Measurements from ENCODE around the gene SPARC. TPM values are rescaled to one million over a fixed set of nuclear protein-coding genes. Genes with fewer than 3 reads are reported as not detected.

Gene SPARC
- total RNA-seq, 1 donor from 2014 or later, result 1,214 TPM

- Mint-ChIP-seq H3K36me3 (ENCODE audit: low read depth, unreplicated experiment) (no peaks in the 10 kb centered on the region), H3K27ac (ENCODE audit: unreplicated experiment) (no peak overlapping the region), H3K9me3 (ENCODE audit: unreplicated experiment) (no peaks in the 10 kb centered on the region), H3K27me3 (ENCODE audit: unreplicated experiment) (peaks cover 2% of the 10 kb centered on the region), H3K4me3 (ENCODE audit: unreplicated experiment) (no peak overlapping the region), H3K4me1 (ENCODE audit: unreplicated experiment) (peaks cover 2% of the 10 kb centered on the region)
- DNase-seq (ENCODE audit: low spot score), result no peak
- no peak for TF ChIP-seq CTCF (IDR thresholded peaks at IDR 0.05; ENCODE audit: unreplicated experiment)
Measured at GRCh38 chr5:151632941-151633340, 53.8 kb downstream of the SPARC start.

GRCh38 chr5:151632524-151632923 is 54.2 kb downstream of the SPARC start:
- H3K4me3 Mint-ChIP-seq (ENCODE audit: unreplicated experiment), result no peak overlapping the region
- H3K36me3 Mint-ChIP-seq (ENCODE audit: low read depth, unreplicated experiment), result no peaks in the 10 kb centered on the region
- H3K27ac Mint-ChIP-seq (ENCODE audit: unreplicated experiment), result no peak overlapping the region
- no peak for TF ChIP-seq CTCF (IDR thresholded peaks at IDR 0.05; ENCODE audit: unreplicated experiment)
- peaks cover 2% of the 10 kb centered on the region for H3K27me3 Mint-ChIP-seq (ENCODE audit: unreplicated experiment)
- no peaks in the 10 kb centered on the region for H3K4me1 Mint-ChIP-seq (ENCODE audit: unreplicated experiment)
- no peak for DNase-seq (ENCODE audit: low spot score)
- no peaks in the 10 kb centered on the region for H3K9me3 Mint-ChIP-seq (ENCODE audit: unreplicated experiment)

GRCh38 chr5:151631941-151632340 is 54.8 kb downstream of the SPARC start:
- H3K4me1 Mint-ChIP-seq (ENCODE audit: unreplicated experiment), result no peaks in the 10 kb centered on the region
- H3K27me3 Mint-ChIP-seq (ENCODE audit: unreplicated experiment), result peaks cover 2% of the 10 kb centered on the region
- no peaks in the 10 kb centered on the region for H3K9me3 Mint-ChIP-seq (ENCODE audit: unreplicated experiment)
- TF ChIP-seq CTCF (IDR thresholded peaks at IDR 0.05; ENCODE audit: unreplicated experiment), result no peak
- DNase-seq (ENCODE audit: low spot score), result no peak
- no peak overlapping the region for H3K27ac Mint-ChIP-seq (ENCODE audit: unreplicated experiment)
- no peaks in the 10 kb centered on the region for H3K36me3 Mint-ChIP-seq (ENCODE audit: low read depth, unreplicated experiment)
- no peak overlapping the region for H3K4me3 Mint-ChIP-seq (ENCODE audit: unreplicated experiment)

GRCh38 chr5:151630088-151630487 is 56.6 kb downstream of the SPARC start:
- no peaks in the 10 kb centered on the region for H3K36me3 Mint-ChIP-seq (ENCODE audit: low read depth, unreplicated experiment)
- DNase-seq (ENCODE audit: low spot score), result no peak
- H3K4me1 Mint-ChIP-seq (ENCODE audit: unreplicated experiment), result no peaks in the 10 kb centered on the region
- no peak overlapping the region for H3K27ac Mint-ChIP-seq (ENCODE audit: unreplicated experiment)
- no peaks in the 10 kb centered on the region for H3K9me3 Mint-ChIP-seq (ENCODE audit: unreplicated experiment)
- no peak for TF ChIP-seq CTCF (IDR thresholded peaks at IDR 0.05; ENCODE audit: unreplicated experiment)
- no peak overlapping the region for H3K4me3 Mint-ChIP-seq (ENCODE audit: unreplicated experiment)
- H3K27me3 Mint-ChIP-seq (ENCODE audit: unreplicated experiment), result peaks cover 2% of the 10 kb centered on the region

- no peak for DNase-seq (ENCODE audit: low spot score)
- Mint-ChIP-seq H3K4me3 (ENCODE audit: unreplicated experiment) (no peak overlapping the region), H3K9me3 (ENCODE audit: unreplicated experiment) (no peaks in the 10 kb centered on the region), H3K36me3 (ENCODE audit: low read depth, unreplicated experiment) (no peaks in the 10 kb centered on the region), H3K27me3 (ENCODE audit: unreplicated experiment) (peaks cover 2% of the 10 kb centered on the region), H3K4me1 (ENCODE audit: unreplicated experiment) (no peaks in the 10 kb centered on the region), H3K27ac (ENCODE audit: unreplicated experiment) (no peak overlapping the region)
- no peak for TF ChIP-seq CTCF (IDR thresholded peaks at IDR 0.05; ENCODE audit: unreplicated experiment)
Measured at GRCh38 chr5:151628112-151628823, 58.4 kb downstream of the SPARC start.
